ENCODE results near the gene UNC5CL. TPM values are rescaled to one million over a fixed set of nuclear protein-coding genes. Genes with fewer than 3 reads are reported as not detected.
A peak's percentile ranks its signal among the peaks of the same experiment; 100 is the strongest.

The UNC5CL gene
- total and polyA plus RNA-seq, 2 of the 8 experiments (the other 6 are each of a cell fraction or from before 2014, with no cell fraction given), result 1.3 to 1.7 TPM

DNA sequence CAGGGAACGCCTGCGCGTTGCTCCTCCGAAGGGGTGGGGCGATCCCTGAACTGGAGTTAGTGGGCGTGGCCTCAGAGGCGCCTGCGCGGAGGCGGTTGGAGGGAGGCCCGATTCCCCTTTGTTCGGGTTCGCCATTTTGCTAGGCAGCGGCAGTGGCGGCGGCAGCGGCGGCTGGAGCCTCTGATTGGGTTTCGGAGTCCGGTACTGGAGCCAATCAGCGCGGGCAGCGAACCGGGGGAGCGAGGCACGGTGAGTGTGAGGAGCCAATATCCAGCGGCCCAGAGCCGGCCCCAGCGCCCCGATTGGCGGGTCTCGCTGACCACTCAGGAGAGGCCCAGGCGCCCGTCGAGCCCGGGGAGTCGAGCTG lies 33.8 kb upstream of the UNC5CL start, which contains the start of gene NFYA:
NFYA (plus strand) TSS at position 139 of the 367 bp plus-strand sequence. CDS start 6,116 bp downstream, outside the sequence.
- H3K36me3 ChIP-seq (ENCODE audit: control insufficient read depth in 2 of 4, insufficient read depth in 4 of 4, low read length in 3 of 4), result peaks cover 0 to 15% (median 6%) of the 10 kb centered on the region in 4 experiments; a peak in 5 of 8 replicates
- peak within 1 kb of the TSS; percentile 89 to 98 for H3K4me2 ChIP-seq (ENCODE audit: insufficient read depth in 1 of 2, low read depth in 2 of 2, low read length in 2 of 2)
- no peak within 1 kb of the TSS for H2BK15ac ChIP-seq (ENCODE audit: low read length)
- WGBS, 2 experiments (ENCODE audit: extremely low coverage in 1 of 2, insufficient coverage in 1 of 2, insufficient read length in 1 of 2, insufficient replicate concordance in 2 of 2, low coverage in 1 of 2, low lambda C conversion rate in 2 of 2, missing lambda C conversion rate in 1 of 2), result 2% methylated on average over 30 of the region's 37 CpGs; no CpG with 5 or more reads in 1 of the 2 experiments
- H2BK5ac ChIP-seq (ENCODE audit: low read depth, low read length), result peak within 1 kb of the TSS; percentile 98
- peak within 1 kb of the TSS; percentile 96 for H3K27ac ChIP-seq (ENCODE audit: low read depth, low read length)
- H2BK120ac ChIP-seq (replicated peaks; ENCODE audit: low read depth, low read length), result no peak within 1 kb of the TSS
- peak within 1 kb of the TSS; percentile 86 to 94 (median 93) for H3K9ac ChIP-seq (replicated peaks in 1 of 4; ENCODE audit: extremely low read depth in 1 of 4, low read depth in 3 of 4, low read length in 3 of 4)
- ChIA-PET POLR2A (ENCODE audit: partially characterized antibody) (interaction anchor here (0.6 to 2.6 kb wide), 6 partner anchors 10 to 45 kb away, joined by 3 to 9 read pairs (median 5); partner anchors contain the start of gene APOBEC2), CTCF (ENCODE audit: partially characterized antibody) (interaction anchor here (0.8 kb wide), 1 partner anchor 28 kb away, joined by 3 read pairs; no protein-coding TSS in a partner anchor)
- peak within 1 kb of the TSS; percentile 97 for H3K56ac ChIP-seq (replicated peaks; ENCODE audit: insufficient read length, low read depth, low read length)
- peak within 1 kb of the TSS; percentile 8 for H3K14ac ChIP-seq (ENCODE audit: insufficient read length)
- H2AFZ ChIP-seq (ENCODE audit: low read length), result peak within 1 kb of the TSS; percentile 16; the same call in 1 of the 2 replicates
- peak within 1 kb of the TSS; percentile 91 for H4K5ac ChIP-seq (ENCODE audit: insufficient read length, low read depth, low read length)
- H3K79me2 ChIP-seq (ENCODE audit: control insufficient read depth in 1 of 2, insufficient read depth in 2 of 2, low read length in 2 of 2), result peaks cover 32 to 42% of the 10 kb centered on the region in 2 experiments
- FAIRE-seq, result peak; percentile 72
- peaks cover 11% of the 10 kb centered on the region for H3K23me2 ChIP-seq (ENCODE audit: low read depth, low read length)
- peak within 1 kb of the TSS; percentile 97 for H4K8ac ChIP-seq (ENCODE audit: extremely low read depth, insufficient read depth, low read length)
- H3K4me1 ChIP-seq (replicated peaks in 1 of 4; ENCODE audit: control insufficient read depth in 3 of 4, insufficient read depth in 4 of 4, low read length in 3 of 4), result peaks cover 2 to 5% (median 4%) of the 10 kb centered on the region in 4 experiments; a peak in 3 of 7 replicates
- H3K27me3 ChIP-seq (replicated peaks in 1 of 4; ENCODE audit: control insufficient read depth in 3 of 4, extremely low read depth in 1 of 4, insufficient read depth in 3 of 4, low read length in 3 of 4), result no peaks in the 10 kb centered on the region
- H2BK20ac ChIP-seq (ENCODE audit: low read length), result 0 out of 2 replicates have a peak within 1 kb of the TSS, but pooled peaks have one; percentile 44
- no peaks in the 10 kb centered on the region for H3K79me1 ChIP-seq (ENCODE audit: low read depth, low read length)
- peak within 1 kb of the TSS; percentile 87 for H4K91ac ChIP-seq (replicated peaks; ENCODE audit: insufficient read length, low read length)
- H3K9me3 ChIP-seq (ENCODE audit: insufficient read depth in 2 of 2, low read depth in 1 of 2, low read length in 1 of 2), result no peaks in the 10 kb centered on the region
- H3K4ac ChIP-seq (replicated peaks; ENCODE audit: insufficient read length, low read depth, low read length), result peak within 1 kb of the TSS; percentile 91
- peak within 1 kb of the TSS; percentile 14; the same call in 1 of the 2 replicates for H2AK5ac ChIP-seq (ENCODE audit: low read depth, low read length)
- H3K4me3 ChIP-seq (ENCODE audit: extremely low read depth in 1 of 4, insufficient read depth in 2 of 4, low read depth in 3 of 4, low read length in 4 of 4), result peak within 1 kb of the TSS; percentile 83 to 96 (median 92)
- H3K18ac ChIP-seq (ENCODE audit: extremely low read depth, low read length), result peak within 1 kb of the TSS; percentile 96
- peak in 1 of 2 experiments; percentile 99 for DNase-seq (ENCODE audit: low read depth in 1 of 2, low spot score in 2 of 2)
- H3K23ac ChIP-seq (ENCODE audit: insufficient read length), result peak within 1 kb of the TSS; percentile 18
- peaks cover 0 to 7% of the 10 kb centered on the region in 2 experiments for H4K20me1 ChIP-seq (replicated peaks in 1 of 2; ENCODE audit: control insufficient read depth in 1 of 2, insufficient read depth in 2 of 2, low read length in 2 of 2)
- H2BK12ac ChIP-seq (ENCODE audit: low read depth, low read length), result no peak within 1 kb of the TSS
- TF ChIP-seq YY1 (IDR thresholded peaks at IDR 0.05; ENCODE audit: low read depth, low read length) (peak; percentile 89), CHD2 (IDR thresholded peaks at IDR 0.05; ENCODE audit: low read length) (peak; percentile 61), PHF8 (conservative IDR thresholded peaks at IDR 0.05; ENCODE audit: low read depth, low read length) (no peak), TEAD4 (IDR thresholded peaks at IDR 0.05; ENCODE audit: low read depth, low read length) (no peak), RBBP5 (IDR thresholded peaks at IDR 0.05; ENCODE audit: borderline replicate concordance, low read depth, low read length) (peak; percentile 1; the same call in 1 of the 2 replicates), SIN3A (conservative IDR thresholded peaks at IDR 0.05 in 1 of 2, IDR thresholded peaks at IDR 0.05 in 1 of 2; ENCODE audit: low read depth in 1 of 2, low read length in 2 of 2) (no peak), EZH2 (IDR thresholded peaks at IDR 0.05; ENCODE audit: low read depth, low read length, severe bottlenecking) (no peak), KDM4A (IDR thresholded peaks at IDR 0.05; ENCODE audit: low read depth, low read length, severe bottlenecking) (peak; percentile 33), HDAC2 (IDR thresholded peaks at IDR 0.05; ENCODE audit: borderline replicate concordance in 1 of 2, low read depth in 2 of 2, low read length in 2 of 2) (no peak), CREB1 (IDR thresholded peaks at IDR 0.05) (no peak), GTF2F1 (IDR thresholded peaks at IDR 0.05; ENCODE audit: borderline replicate concordance, low read depth, low read length) (no peak), BRCA1 (IDR thresholded peaks at IDR 0.05; ENCODE audit: low read depth, low read length) (no peak), CBX5 (IDR thresholded peaks at IDR 0.05; ENCODE audit: low read depth, low read length) (no peak)

Data from H1 (cell line).